Mucosa of descending colon (tissue), 3 donors: ENCODE measurements around the gene CCDC148. TPM values are rescaled to one million over a fixed set of nuclear protein-coding genes. Genes with fewer than 3 reads are reported as not detected.
A peak's percentile ranks its signal among the peaks of the same experiment; 100 is the strongest.

ENCODE experiments used
- ATAC-seq: fragments of 200-7000 bp; cut with Tn5 transposase; one replicate; pipeline ENCODE4 v1.9.1; 2020; ENCODE audit warnings: mild to moderate bottlenecking, moderate library complexity
- DNase-seq, 3 donors: peaks; one replicate each; pipeline ENCODE4 v3.0.0-alpha.2; 2020
- H3K36me3 ChIP-seq: fragments of 200-600 bp; one replicate; pipeline ENCODE4 v1.8.0; 2021; ENCODE audit warnings: low read depth, mild to moderate bottlenecking
- H3K4me1 ChIP-seq: fragments of 200-600 bp; one replicate; pipeline ENCODE4 v1.8.0; 2021; ENCODE audit warnings: low read depth, mild to moderate bottlenecking
- H3K4me3 ChIP-seq: fragments of 200-600 bp; one replicate; pipeline ENCODE4 v1.8.0; 2021; ENCODE audit warnings: mild to moderate bottlenecking
- H3K9me3 ChIP-seq: fragments of 200-600 bp; one replicate; pipeline ENCODE4 v1.8.0; 2021; ENCODE audit warnings: mild to moderate bottlenecking
- CTCF ChIP-seq: fragments of 200-600 bp; IDR thresholded peaks from one replicate; pipeline ENCODE4 v1.8.0; 2022; ENCODE audit warnings: antibody characterized with exemption, mild to moderate bottlenecking
- intact Hi-C, 2 donors: fragments of 100-400 bp; cut with DNase I in 1 of 2; cut with micrococcal nuclease in 1 of 2; formaldehyde crosslinking; loops; one replicate each; pipeline versions ENCODE4 v1.11.0 to v1.11.1; 2022; cut with DNase I, micrococcal nuclease
- total RNA-seq, 3 donors: library from RNA; stranded (reverse); fragmentation: NEBNext Ultra II Directional in 2 of 3; extraction: Animal tissue kit (Norgen Biotek cat#: 25700) in 2 of 3; gene quantifications; one replicate each; pipeline versions ENCODE4 v1.2.1 to v1.2.4, GENCODE V29; 2021 to 2023
- donor health status: DM: no; HTN: no; CAD: no; lungs with moderate emphysema.
- donor health status: DM: no; HTN: no; CAD: no.
- donor health status: DM: no; HTN: yes; CAD: no.

Gene CCDC148
- total RNA-seq, 3 donors from 2014 or later = 0.20 to 0.38 TPM; not detected in 1

- Histone ChIP-seq H3K9me3 (no peaks in the 10 kb centered on the region), H3K4me3 (no peak overlapping the region), H3K4me1 (peaks cover 3% of the 10 kb centered on the region), H3K36me3 (no peaks in the 10 kb centered on the region)
- intact Hi-C loops = no loop called here
- TF ChIP-seq CTCF = no peak
- no peak for DNase-seq
- ATAC-seq = no peak
Observed at GRCh38 chr2:158500333-158500732, 43.8 kb upstream of the CCDC148 start.

GRCh38 chr2:158499383-158499782 lies 42.8 kb upstream of the CCDC148 start:
- H3K4me3 ChIP-seq = no peak overlapping the region
- DNase-seq = no peak
- H3K4me1 ChIP-seq = peaks cover 3% of the 10 kb centered on the region
- no peak for ATAC-seq
- no peaks in the 10 kb centered on the region for H3K9me3 ChIP-seq
- intact Hi-C loops = no loop called here
- no peaks in the 10 kb centered on the region for H3K36me3 ChIP-seq
- no peak for TF ChIP-seq CTCF

GRCh38 chr2:158498749-158499136 lies 42.2 kb upstream of the CCDC148 start:
- intact Hi-C loops = no loop called here
- DNase-seq (no peak), ATAC-seq (no peak)
- peaks cover 3% of the 10 kb centered on the region for H3K4me1 ChIP-seq
- TF ChIP-seq CTCF = no peak
- no peak overlapping the region for H3K4me3 ChIP-seq
- H3K9me3 ChIP-seq = no peaks in the 10 kb centered on the region
- H3K36me3 ChIP-seq = no peaks in the 10 kb centered on the region

GRCh38 chr2:158498043-158498748 lies 41.6 kb upstream of the CCDC148 start:
- TF ChIP-seq CTCF = no peak
- DNase-seq = no peak
- ATAC-seq = no peak
- Histone ChIP-seq H3K4me1 (peaks cover 3% of the 10 kb centered on the region), H3K36me3 (no peaks in the 10 kb centered on the region), H3K9me3 (no peaks in the 10 kb centered on the region), H3K4me3 (no peak overlapping the region)
- intact Hi-C loops = no loop called here

GRCh38 chr2:158497486-158497885 lies 40.9 kb upstream of the CCDC148 start:
- H3K4me3 ChIP-seq = no peak overlapping the region
- no peaks in the 10 kb centered on the region for H3K9me3 ChIP-seq
- DNase-seq (no peak), ATAC-seq (peak; percentile 90)
- TF ChIP-seq CTCF = no peak
- intact Hi-C loops = no loop called here
- peaks cover 3% of the 10 kb centered on the region for H3K4me1 ChIP-seq
- H3K36me3 ChIP-seq = no peaks in the 10 kb centered on the region

GRCh38 chr2:158496986-158497385 lies 40.4 kb upstream of the CCDC148 start:
- peaks cover 3% of the 10 kb centered on the region for H3K4me1 ChIP-seq
- no peak for DNase-seq
- TF ChIP-seq CTCF = no peak
- intact Hi-C loops = no loop called here
- ATAC-seq = peak; percentile 62
- H3K4me3 ChIP-seq = no peak overlapping the region
- no peaks in the 10 kb centered on the region for H3K36me3 ChIP-seq
- no peaks in the 10 kb centered on the region for H3K9me3 ChIP-seq
